ENCODE data around the gene DHPS. TPM values are rescaled to one million over a fixed set of nuclear protein-coding genes. Genes with fewer than 3 reads are reported as not detected.

DHPS gene
- total and polyA plus RNA-seq, 2 of the 13 experiments (the other 11 are each of a cell fraction or from before 2014, with no cell fraction given): 43.3 to 84.3 TPM

GRCh38 chr19:12722566-12723380 lies 41.1 kb upstream of the DHPS start (continued):
- TF ChIP-seq ZNF691 (CRISPR knock-in tag; IDR thresholded peaks at IDR 0.05; ENCODE audit: borderline replicate concordance, low read depth): no peak
- TF ChIP-seq CREB1 (IDR thresholded peaks at IDR 0.05): peak; percentile 67
- TF ChIP-seq CREB1 (CRISPR knock-in tag; IDR thresholded peaks at IDR 0.05): peak; percentile 83
- TF ChIP-seq ZNF766 (CRISPR knock-in tag; IDR thresholded peaks at IDR 0.05; ENCODE audit: borderline replicate concordance): no peak
- peak; percentile 82 for TF ChIP-seq PHF5A (CRISPR knock-in tag; IDR thresholded peaks at IDR 0.05; ENCODE audit: low read depth, unreplicated experiment)
- TF ChIP-seq ZFP82 (CRISPR knock-in tag; IDR thresholded peaks at IDR 0.05; ENCODE audit: borderline replicate concordance): peak; percentile 32; the same call in 1 of the 2 replicates
- no peak for TF ChIP-seq ZNF775 (CRISPR knock-in tag; IDR thresholded peaks at IDR 0.05; ENCODE audit: borderline replicate concordance)
- no peak for TF ChIP-seq CCAR2 (optimal IDR thresholded peaks at IDR 0.05; ENCODE audit: low read depth, low read length)
- TF ChIP-seq ETV5 (CRISPR knock-in tag; IDR thresholded peaks at IDR 0.05; ENCODE audit: borderline replicate concordance): peak; percentile 73
- peak; percentile 64 for TF ChIP-seq TARDBP (CRISPR knock-in tag; IDR thresholded peaks at IDR 0.05)
- peak; percentile 46; the same call in 1 of the 2 replicates for TF ChIP-seq ZBTB25 (CRISPR knock-in tag; IDR thresholded peaks at IDR 0.05)
- TF ChIP-seq ZNF607 (CRISPR knock-in tag; IDR thresholded peaks at IDR 0.05; ENCODE audit: borderline replicate concordance): no peak
- peak in 1 of 2 experiments; percentile 39; a peak in 1 of 4 replicates for TF ChIP-seq REST (IDR thresholded peaks at IDR 0.05; ENCODE audit: borderline replicate concordance in 1 of 2, low read depth in 1 of 2, low read length in 2 of 2)
- TF ChIP-seq TOPORS (CRISPR knock-in tag; IDR thresholded peaks at IDR 0.05): 0 out of 2 replicates have a peak, but pooled peaks have one; percentile 14
- TF ChIP-seq ZNF687 (CRISPR knock-in tag; IDR thresholded peaks at IDR 0.05): peak; percentile 56; the same call in 1 of the 2 replicates
- 0 out of 2 replicates have a peak, but pooled peaks have one; percentile 47 for TF ChIP-seq ZBTB26 (CRISPR knock-in tag; IDR thresholded peaks at IDR 0.05; ENCODE audit: borderline replicate concordance)
- peak; percentile 76 for TF ChIP-seq ZNF331 (CRISPR knock-in tag; IDR thresholded peaks at IDR 0.05)
